HG03095 (cell line): ENCODE data around the gene MIR17HG.
A peak's percentile ranks its signal among the peaks of the same experiment; 100 is the strongest.
"Not testable (repeated sequence)": the region's sequence is repeated elsewhere in the genome, so short reads cannot be mapped to it uniquely, and the experiment has no call there.

ENCODE experiments used
- ATAC-seq: cut with Tn5 transposase; IDR thresholded peaks from one replicate; pipeline ENCODE4 v1.9.1; 2021; ENCODE audit warnings: moderate library complexity; ENCODE audit not compliant: unreplicated experiment

MIR17HG gene

DNA sequence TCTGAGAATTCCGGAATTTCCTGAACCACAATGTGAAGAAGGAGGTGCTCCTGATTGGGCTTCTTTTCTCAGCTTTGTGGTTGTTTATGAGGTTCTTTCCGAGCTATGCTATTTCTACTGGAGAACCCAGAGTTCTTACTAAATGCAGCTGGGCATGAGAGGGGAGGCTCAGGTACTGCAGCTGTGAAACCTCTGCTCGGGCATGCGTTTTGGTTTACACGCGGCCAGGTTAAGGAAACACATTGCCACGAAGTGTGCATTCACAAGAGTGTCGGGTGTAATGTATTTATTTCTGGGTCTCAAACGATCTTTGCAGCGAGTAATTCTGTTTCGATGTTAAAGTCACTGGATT lies 661 bp upstream of the MIR17HG start:
- peak; percentile 13 for ATAC-seq

- peak; percentile 30 for ATAC-seq
Observed at GRCh38 chr13:91347996-91348905, 764 bp downstream of the MIR17HG start.

- ATAC-seq = peak; percentile 48
Observed at GRCh38 chr13:91348906-91349435, 1.5 kb downstream of the MIR17HG start.

DNA sequence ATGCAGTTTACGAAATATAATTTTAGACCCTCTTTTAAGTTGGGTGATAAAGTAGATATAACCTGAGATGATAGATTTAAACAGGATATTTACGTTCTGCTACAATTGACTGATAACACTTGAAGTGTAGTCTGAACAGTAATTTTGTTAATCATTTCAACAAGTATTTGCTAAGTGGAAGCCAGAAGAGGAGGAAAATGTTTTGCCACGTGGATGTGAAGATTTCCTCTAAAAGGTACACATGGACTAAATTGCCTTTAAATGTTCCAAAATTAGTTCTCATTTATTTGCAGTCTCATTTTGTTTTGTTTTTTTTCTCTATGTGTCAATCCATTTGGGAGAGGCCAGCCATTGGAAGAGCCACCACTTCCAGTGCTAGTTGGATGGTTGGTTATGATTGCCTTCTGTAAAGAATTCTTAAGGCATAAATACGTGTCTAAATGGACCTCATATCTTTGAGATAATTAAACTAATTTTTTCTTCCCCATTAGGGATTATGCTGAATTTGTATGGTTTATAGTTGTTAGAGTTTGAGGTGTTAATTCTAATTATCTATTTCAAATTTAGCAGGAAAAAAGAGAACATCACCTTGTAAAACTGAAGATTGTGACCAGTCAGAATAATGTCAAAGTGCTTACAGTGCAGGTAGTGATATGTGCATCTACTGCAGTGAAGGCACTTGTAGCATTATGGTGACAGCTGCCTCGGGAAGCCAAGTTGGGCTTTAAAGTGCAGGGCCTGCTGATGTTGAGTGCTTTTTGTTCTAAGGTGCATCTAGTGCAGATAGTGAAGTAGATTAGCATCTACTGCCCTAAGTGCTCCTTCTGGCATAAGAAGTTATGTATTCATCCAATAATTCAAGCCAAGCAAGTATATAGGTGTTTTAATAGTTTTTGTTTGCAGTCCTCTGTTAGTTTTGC lies 2.8 kb downstream of the MIR17HG start:
- no peak for ATAC-seq

DNA sequence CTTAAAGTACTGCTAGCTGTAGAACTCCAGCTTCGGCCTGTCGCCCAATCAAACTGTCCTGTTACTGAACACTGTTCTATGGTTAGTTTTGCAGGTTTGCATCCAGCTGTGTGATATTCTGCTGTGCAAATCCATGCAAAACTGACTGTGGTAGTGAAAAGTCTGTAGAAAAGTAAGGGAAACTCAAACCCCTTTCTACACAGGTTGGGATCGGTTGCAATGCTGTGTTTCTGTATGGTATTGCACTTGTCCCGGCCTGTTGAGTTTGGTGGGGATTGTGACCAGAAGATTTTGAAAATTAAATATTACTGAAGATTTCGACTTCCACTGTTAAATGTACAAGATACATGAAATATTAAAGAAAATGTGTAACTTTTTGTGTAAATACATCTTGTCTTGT lies 3.6 kb downstream of the MIR17HG start:
- ATAC-seq = no peak

DNA sequence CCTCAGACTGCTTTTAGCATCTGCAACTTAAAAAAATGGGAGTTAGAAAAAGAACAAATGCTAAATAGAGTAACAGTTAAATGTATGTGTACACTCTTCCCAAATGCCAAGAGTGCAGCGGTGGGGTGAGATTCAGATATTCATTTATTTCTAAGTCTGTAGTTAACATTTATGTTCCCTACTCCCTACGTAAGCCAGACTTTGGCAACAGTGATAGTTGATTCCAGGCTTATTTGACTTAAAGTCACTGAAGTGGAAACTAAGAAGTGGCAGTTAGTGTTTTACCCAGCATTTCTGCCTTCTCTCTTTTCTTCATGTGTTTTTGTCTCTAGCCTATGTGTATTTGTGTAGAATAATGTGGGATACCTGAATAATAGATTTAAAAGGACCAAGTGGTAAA lies 4.5 kb downstream of the MIR17HG start:
- no peak for ATAC-seq

DNA sequence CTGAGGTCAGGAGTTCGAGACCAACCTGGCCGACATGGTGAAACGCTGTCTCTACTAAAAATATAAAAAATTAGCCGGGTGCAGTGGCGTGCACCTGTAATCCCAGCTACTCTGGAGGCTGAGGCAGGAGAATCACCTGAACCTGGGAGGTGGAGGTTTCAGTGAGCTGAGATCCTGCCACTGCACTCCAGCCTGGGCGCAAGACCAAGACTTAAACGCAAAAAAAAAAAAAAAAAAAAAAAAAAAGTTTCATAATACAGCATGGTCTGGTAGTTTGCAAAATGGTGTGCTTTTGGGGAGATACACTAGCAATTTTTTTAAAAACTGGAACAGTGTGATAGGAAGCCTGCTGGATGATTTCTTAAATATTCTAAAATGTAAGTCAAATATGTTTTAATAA lies 5.4 kb downstream of the MIR17HG start:
- not testable (repeated sequence) for ATAC-seq

- no peak for ATAC-seq
Observed at GRCh38 chr13:91353494-91353893, 6.0 kb downstream of the MIR17HG start.

GRCh38 chr13:91355099-91355825 lies 7.8 kb downstream of the MIR17HG start:
- no peak for ATAC-seq

DNA sequence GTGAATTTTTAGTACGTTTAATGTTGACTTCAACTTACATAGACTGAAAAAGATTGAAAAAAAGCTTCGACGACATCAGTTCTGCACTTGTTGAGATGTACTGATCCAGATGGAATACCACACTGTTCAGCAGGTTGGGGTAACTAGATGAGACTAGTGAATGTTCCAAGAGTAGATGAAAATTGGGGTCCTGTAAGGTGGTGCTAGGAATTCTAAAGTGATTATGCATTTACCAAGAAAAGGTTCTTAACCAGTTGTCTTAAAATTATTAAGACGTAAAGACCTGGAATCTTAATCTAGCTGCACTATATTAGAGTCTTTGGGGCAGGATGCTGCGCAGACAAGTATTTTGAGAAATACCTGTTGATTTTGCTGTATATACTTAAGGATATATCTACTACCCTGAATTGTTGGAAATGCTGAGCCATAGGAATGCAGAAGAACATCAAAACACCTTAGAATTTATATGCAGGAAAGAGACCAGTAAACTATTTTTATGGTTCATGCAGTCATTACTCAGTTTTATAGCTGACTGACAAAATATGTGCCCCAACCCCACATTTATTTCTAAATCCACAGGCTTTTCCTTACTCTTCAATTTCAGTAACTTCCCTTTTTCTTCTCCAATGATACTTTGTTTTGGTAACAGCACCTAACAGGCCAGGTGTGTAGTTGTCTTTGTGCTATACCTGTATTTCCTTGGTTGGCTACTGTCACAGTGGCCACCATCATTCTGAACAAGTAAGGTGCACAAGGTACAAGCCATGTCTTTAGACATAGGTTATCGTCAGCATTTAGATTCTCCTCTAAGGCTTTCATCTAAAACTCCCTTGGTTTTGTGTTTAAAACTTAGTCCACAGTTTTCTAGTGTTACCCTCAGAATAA lies 8.6 kb downstream of the MIR17HG start:
- no peak for ATAC-seq

DNA sequence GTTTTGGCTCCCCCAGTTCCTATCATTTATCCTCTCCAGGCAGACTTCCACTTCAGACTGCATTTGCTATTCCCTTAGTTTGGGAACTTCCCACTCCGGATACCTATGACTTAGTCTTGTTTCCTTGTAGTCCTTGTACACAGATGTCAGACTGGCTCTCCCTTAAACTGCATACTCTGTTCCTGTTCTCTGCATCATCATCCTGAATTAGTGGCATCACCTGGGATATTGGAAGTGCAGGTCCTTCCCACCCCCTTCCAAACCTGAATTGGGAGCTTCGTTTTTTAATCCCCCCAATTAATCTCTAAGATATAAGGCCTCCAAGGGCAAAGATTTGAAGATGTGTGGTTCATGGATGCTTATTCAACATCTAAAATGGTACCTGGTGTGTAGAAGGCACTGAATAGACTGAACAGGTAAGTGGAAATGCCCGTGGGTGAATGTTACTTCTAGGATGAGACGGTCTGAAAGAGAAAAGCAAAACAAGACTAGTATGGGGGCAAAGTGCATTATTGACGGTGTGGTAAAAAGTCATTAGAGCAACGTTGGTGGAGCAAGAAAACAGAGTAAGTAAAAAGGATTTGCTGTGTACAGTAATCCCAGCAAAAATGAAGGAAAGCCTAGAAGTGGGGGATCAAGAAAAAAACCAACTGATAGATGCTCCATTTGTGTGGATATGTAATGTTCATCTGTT lies 9.6 kb downstream of the MIR17HG start:
- ATAC-seq = no peak

GRCh38 chr13:91357613-91358386 lies 10.3 kb downstream of the MIR17HG start:
- no peak for ATAC-seq

DNA sequence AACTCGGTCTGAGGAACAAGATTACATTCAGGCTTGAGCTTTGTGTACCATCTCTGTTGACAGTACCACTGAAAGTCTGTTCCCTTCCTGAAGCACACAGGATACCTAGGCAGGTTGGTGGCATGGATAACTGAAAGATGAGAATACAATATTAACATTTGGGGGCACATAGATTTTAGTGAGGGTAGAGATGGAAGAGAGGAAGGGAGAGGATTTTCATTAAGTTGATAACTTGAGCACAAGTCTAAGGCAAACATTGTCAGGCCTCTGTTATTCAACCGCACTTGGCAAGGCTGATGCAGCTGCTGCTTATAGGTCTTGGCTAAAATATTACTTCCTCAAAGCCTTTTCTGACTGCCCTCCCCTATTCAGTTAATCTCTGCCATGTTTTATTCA lies 10.9 kb downstream of the MIR17HG start:
- ATAC-seq = no peak

- no peak for ATAC-seq
Observed at GRCh38 chr13:91359111-91359510, 11.6 kb downstream of the MIR17HG start.

DNA sequence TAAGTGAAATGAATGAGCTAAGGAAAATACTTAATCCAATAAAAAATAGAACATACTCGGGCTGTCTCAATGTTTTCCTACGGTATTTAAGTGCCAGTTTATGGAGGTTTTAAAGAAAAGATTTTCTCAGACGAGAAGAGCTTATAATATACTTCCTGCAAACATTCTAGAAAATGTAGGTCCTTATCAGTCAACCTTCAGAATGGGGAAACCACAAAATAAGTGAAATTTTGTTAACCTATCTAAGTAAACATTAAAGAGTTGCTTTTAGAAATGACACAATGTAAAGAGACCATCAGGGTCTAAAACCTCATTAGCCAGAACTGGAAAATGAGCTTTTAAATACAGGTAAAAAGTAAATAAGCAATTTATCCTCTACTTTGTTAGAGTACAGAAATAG lies 12.1 kb downstream of the MIR17HG start:
- no peak for ATAC-seq

GRCh38 chr13:91360246-91360751 lies 12.8 kb downstream of the MIR17HG start:
- no peak for ATAC-seq

DNA sequence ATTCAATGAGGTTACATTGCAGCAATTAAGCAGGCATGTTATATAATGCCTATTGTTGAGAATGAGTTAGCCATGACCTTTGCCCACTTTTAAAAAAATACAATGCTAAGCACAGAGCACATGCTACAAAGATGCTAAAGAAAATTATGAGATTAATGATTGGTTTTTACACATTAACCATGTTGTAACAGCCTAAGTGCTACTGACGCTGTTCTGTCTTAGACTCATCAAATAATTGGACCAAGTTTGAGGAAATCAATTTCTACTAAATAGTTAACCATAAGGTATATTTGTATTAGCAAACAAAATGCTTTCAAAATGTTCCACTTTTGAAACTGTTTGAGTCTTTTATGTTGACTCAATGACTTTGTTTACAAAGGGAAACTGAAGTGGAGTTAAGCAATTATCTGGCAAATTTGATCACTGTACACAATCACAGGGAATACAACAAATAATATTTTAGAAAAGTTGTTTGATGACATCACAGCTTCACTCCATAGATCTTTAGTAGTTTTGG lies 14.3 kb downstream of the MIR17HG start:
- ATAC-seq = no peak

DNA sequence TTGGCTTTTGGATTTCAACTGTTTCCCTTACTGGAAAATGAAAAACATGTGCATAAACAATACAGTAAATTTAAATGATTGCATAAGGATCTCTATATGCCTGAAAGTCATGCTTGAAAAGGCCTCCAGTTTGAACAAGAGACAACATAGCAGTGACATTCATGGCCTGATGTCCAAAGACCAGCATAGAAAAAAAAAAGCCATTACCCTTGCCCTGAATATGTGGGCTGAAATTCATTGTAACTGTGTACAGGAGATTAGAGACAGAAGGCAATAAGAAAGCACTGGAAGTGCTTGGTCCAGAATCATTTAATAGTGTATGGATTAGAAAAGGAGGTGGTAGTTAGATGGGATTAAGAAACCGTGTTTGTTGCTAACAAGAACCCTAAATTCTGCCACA lies 15.4 kb downstream of the MIR17HG start:
- ATAC-seq = no peak
